GM18507 (cell line): Measurements from ENCODE around the gene NKX1-1.

ENCODE experiments used
- DNase-seq: peaks from one replicate; pipeline ENCODE4 v3.0.0; 2011; ENCODE audit warnings: low read depth; ENCODE audit not compliant: insufficient read length; ENCODE audit errors: extremely low spot score
- FAIRE-seq: peaks from 2 replicates; lab custom pipeline; 2011; peaks lifted over from hg19 to GRCh38; lab: Jason Lieb, UNC

Gene NKX1-1

GRCh38 chr4:1406981-1407656, 877 bp upstream of the NKX1-1 start:
- no peak for FAIRE-seq
- DNase-seq: no peak

GRCh38 chr4:1405636-1406393, 427 bp downstream of the NKX1-1 start:
- FAIRE-seq (no peak), DNase-seq (no peak)

- DNase-seq (no peak), FAIRE-seq (no peak)
These were observed 997 bp downstream of the NKX1-1 start for GRCh38 chr4:1405254-1405635.

GRCh38 chr4:1404573-1405253, 1.5 kb downstream of the NKX1-1 start:
- DNase-seq (no peak), FAIRE-seq (no peak)

DNA sequence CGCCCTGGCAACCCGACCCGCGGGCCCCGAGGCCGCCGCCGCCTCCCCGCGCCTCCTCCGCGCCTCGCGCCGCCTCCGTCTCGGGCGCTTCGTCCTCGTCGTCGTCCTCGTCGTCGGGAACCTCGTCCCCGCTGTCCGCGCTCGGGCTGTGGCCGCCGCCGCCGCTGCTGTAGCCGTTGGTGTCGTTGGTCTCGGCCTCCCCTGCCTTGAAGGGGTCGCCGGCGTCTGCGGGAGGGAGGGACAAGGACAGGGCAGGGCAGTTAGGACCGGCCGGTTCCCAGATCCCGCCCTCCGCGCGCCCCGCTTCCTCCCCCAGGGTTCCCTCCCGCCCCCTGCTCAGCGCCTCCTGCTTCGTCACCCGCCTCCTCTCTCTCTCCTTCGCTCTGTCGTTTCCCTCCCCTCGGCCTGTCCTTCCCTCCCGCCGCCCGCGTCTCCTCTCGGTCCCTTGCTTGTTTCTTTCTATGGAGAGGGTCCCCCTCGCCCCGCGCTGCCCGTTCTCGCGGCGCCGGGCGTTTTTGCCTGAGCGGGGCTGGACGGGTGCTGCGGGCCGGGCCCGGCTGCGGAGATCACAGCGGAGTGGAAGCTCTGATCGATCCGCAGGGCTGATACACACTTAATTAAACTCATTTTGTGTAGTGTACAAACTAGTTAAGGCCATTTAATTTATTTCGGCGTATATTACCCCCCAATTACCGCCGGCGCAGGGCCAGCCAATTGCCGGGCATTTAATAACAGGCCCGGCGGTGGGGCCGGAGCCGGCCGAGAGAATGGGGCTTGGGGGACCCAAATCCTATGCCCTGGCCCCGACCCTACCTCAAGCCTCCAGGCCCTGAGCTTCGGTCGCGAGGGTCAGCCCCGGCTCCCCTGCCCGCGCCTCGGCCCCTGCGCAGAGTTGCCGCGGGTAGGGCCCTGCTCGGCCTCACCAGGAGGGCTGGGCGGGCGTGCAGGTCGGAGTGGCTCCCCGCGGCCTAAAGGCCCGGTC, 2.4 kb downstream of the NKX1-1 start:
- no peak for FAIRE-seq
- no peak for DNase-seq

GRCh38 chr4:1403177-1403583, 3.1 kb downstream of the NKX1-1 start:
- DNase-seq: no peak
- FAIRE-seq: no peak

DNA sequence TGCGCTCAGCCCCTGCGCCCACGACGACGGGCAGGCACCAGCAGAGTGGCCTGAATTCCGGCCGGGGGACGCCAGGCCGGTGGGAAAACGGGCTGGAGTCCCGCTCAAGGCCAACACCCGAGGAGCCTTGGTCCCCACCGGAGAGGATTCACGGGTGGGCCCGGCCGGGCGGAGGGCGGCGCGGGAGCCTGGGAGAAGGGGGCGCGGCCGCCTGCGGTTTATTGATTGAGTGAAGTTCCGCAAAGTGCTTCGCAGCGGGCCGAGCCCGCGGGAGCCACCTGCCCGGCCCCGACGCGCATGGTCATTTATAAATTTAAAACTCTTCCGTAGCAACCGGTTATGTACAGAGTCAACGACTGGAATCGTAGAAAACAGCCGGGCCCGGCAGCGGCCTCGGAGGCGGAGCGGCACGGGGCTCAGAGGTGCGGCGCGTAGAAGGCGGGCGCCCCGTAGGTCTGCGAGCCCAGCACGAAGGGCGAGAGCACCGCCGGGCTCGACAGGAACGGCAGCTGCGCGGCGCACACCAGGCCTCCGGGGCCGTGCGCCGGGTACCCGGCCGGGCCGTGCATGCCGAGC, 3.6 kb downstream of the NKX1-1 start:
- DNase-seq (no peak), FAIRE-seq (no peak)

DNA sequence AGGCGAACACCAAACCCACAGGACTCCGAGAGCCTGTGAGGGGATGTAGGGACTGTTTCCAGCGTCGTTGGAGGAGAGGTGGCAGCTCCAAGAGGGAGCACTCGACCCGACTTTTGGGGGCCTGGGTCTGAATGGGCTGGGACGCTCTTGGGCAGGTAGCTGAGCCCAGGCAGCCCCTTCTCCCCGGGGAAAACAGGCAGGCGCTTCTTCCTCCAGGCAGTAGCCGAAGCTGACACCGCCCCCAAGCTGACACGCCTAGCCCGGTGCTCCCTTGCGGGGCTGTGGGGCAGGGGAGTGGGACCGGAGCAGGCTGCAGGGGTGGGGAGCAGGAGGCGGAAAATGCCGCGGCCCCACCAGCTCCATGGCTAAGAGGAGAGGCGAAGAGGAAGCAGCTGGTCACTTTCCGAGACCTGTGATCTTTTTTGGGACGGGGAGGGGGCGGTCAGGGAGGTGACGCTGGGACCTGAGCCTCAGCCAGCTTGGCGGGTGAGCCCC, 4.2 kb downstream of the NKX1-1 start:
- FAIRE-seq: no peak
- no peak for DNase-seq

DNA sequence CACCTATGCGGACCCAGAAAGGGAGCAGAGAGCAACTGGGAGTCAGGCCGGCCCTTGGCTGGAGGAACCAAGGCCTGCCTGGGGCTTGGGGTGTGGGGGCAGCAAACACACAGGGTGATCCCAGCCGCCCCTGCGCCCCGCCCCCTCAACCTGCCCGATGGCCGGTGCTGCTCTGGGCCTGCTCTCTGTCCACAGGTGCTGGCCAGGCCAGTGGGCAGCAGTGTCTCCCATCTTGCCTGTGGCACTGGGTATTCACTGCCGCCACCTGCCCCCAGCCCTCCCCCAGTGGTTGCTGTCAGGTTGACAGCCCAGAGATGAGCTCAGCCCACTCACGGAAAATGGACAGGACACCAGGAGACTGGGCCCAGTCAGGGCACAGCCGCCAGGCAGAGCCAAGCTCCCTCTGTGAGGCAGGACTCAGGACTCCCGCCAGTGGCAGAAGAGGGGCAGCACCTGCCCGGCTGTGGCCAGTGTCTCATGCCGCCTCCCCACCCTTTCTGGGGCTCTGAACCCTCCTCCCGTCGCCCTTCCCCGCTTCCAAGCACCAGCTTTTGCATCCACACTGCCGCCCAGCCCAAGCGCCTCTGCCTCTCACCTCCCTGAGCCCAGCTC, 4.7 kb downstream of the NKX1-1 start:
- FAIRE-seq: no peak
- DNase-seq: no peak

DNA sequence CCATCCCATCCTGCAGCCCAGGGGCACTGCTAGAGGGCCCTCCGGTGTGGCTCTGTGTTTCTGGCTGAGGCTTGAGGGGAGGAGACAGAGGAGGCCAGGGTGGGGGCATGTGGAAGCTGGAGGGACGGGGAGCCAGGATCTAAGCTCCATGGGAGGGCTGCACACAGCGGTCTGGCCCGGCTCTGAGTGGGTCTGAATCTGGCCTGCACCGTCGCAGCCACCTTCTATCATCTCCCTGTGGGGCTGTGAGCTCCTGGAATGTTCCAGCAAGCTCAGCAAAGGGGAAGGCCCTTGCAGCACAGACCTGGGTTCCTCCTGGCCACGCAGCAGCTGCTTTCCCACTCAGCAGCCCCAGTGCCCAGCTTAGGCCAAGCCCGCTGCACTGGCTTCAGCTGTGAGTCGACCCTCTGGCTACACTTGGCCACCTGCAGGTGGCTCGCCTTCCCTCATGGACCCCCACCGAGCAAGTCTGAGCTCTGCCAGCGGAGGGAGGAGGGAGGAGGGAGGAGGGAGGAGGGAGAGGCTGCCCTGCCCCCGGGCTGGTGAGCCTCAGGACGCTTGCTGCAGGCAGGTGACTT, 5.3 kb downstream of the NKX1-1 start:
- FAIRE-seq: no peak
- DNase-seq: no peak

- FAIRE-seq (no peak), DNase-seq (no peak)
These were observed 5.9 kb downstream of the NKX1-1 start for GRCh38 chr4:1400191-1400805.

DNA sequence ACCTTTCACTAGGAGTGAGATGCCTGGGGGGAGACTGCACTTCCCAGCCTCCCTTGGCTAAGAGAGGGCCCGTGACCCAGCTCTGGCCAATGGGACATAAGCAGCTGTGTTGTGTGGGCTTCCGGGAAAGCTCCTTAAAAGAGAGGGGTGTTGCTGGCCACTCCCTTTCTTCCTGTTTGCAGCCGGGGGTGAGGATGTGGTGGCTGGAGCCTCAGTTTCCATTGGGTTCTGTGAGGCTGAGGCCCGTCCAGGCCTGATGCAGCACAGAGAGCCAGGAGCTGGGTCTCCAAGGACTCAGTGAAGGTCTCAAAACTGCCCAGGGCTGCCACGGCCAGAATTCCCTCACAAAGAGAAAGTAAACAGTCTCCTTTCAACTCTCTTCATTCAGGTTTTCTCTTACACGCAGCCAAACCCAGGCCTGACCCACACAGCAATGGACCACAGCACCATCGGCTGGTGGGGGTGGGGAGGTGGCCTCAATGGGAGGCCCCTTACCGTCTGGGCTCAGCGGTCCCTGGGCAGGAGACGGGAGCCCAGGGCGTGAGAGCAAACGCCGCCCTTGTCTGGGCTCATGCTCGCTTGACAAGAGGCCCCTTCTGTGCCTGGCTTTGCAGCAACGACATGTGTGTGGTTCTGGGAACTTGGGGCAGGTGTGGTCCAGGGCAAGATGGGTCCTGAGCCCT, 6.6 kb downstream of the NKX1-1 start:
- FAIRE-seq: no peak
- DNase-seq: no peak

GRCh38 chr4:1398681-1399507, 7.3 kb downstream of the NKX1-1 start:
- FAIRE-seq (no peak), DNase-seq (no peak)

- FAIRE-seq (no peak), DNase-seq (no peak)
These were observed 9.3 kb downstream of the NKX1-1 start for GRCh38 chr4:1396806-1397455.

DNA sequence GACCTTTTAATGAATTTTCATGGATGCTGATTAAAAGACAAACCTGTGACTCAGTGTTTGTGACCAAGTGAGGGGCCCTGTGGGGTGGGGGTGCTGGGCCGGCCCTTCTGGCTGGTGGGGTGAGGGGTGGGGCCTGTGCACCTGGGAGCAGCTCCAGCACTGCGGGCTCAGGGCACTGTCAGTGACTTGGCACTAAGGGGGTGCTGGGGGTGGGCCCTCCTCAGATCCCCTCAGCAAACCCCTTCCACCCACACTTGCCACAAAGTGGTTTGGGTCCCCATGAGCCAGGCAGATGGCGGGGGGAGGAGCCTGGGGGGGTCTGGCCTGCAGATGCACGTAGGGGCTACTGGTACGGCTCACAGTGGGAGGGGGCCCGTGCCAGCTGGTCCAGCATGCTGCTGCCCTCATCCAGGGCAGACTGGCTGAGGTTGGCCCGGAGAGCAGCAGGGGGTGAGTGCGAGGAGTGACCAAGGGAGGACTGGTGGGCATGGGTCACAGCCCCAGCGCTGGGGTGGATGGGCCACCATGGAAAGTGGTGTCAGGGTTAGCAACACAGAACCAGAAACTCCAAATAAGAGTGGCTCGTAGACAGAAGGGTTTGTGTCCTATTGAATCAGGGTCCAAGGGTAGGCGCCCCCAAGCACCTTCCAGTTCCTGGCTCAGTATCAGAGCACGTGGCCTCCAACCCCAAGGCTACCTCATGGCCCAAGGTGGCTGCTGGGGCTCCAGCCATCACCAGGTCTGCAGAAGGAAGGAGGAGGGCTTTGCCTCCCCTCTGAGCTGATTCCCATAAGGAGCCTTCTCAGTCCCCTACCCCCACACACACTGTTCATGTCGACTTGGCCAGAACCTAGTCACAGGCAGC, 10.1 kb downstream of the NKX1-1 start:
- FAIRE-seq (no peak), DNase-seq (no peak)
